GM23338 (cell line): Measurements from ENCODE around the gene AAR2. TPM values are rescaled to one million over a fixed set of nuclear protein-coding genes. Genes with fewer than 3 reads are reported as not detected.

Source experiments
- ATAC-seq: fragments of 200-7000 bp; cut with Tn5 transposase; 3 replicates; pipeline ENCODE4 v1.9.1; 2020
- DNase-seq: peaks from one replicate; pipeline ENCODE4 v3.0.0-alpha.2; 2015; ENCODE audit warnings: low spot score
- H2AFZ ChIP-seq: fragments of 200-600 bp; sonication (generic); 2 replicates; pipeline ENCODE4 v1.8.0; 2016; ENCODE audit warnings: antibody characterized with exemption, mild to moderate bottlenecking, moderate library complexity
- H3F3A ChIP-seq: fragments of 200-600 bp; sonication (generic); replicated peaks from 2 replicates; pipeline ENCODE4 v1.8.0; 2017; ENCODE audit warnings: antibody characterized with exemption, mixed run types, low read depth
- H3K27ac ChIP-seq: fragments of 200-600 bp; sonication (generic); 2 replicates; pipeline ENCODE4 v1.6.1; 2016; ENCODE audit warnings: low read depth
- H3K27me3 ChIP-seq: fragments of 200-600 bp; sonication (generic); 2 replicates; pipeline ENCODE4 v1.8.0; 2016; ENCODE audit warnings: mild to moderate bottlenecking, mixed run types, moderate library complexity; ENCODE audit not compliant: insufficient read depth
- H3K36me3 ChIP-seq: fragments of 200-600 bp; sonication (generic); 2 replicates; pipeline ENCODE4 v1.8.0; 2016; ENCODE audit warnings: mild to moderate bottlenecking; ENCODE audit not compliant: insufficient read depth
- H3K4me1 ChIP-seq: fragments of 200-600 bp; sonication (generic); 2 replicates; pipeline ENCODE4 v1.8.0; 2016; ENCODE audit warnings: mild to moderate bottlenecking, moderate library complexity; ENCODE audit not compliant: insufficient read depth
- H3K4me2 ChIP-seq: fragments of 200-600 bp; sonication (generic); 2 replicates; pipeline ENCODE4 v1.7.1; 2017; ENCODE audit warnings: mixed run types
- H3K4me3 ChIP-seq: fragments of 200-600 bp; sonication (generic); 2 replicates; pipeline ENCODE4 v1.6.1; 2016; ENCODE audit warnings: mixed run types
- H3K79me2 ChIP-seq: fragments of 200-600 bp; sonication (generic); replicated peaks from 2 replicates; pipeline ENCODE4 v1.8.0; 2017; ENCODE audit warnings: mild to moderate bottlenecking; ENCODE audit not compliant: insufficient read depth
- H3K9me2 ChIP-seq: fragments of 200-600 bp; sonication (generic); 2 replicates; pipeline ENCODE4 v1.8.0; 2017; ENCODE audit not compliant: insufficient read depth
- H4K20me1 ChIP-seq: fragments of 200-600 bp; sonication (generic); replicated peaks from 2 replicates; pipeline ENCODE4 v1.8.0; 2017; ENCODE audit warnings: mild to moderate bottlenecking; ENCODE audit not compliant: insufficient read depth
- H3K27ac Mint-ChIP-seq: 2 replicates; pipeline ENCODE4 v1.8.0; 2020; ENCODE audit warnings: inconsistent platforms, mild to moderate bottlenecking, moderate library complexity, mixed read lengths
- H3K27me3 Mint-ChIP-seq: 3 replicates; pipeline ENCODE4 v1.8.0; 2022; ENCODE audit warnings: low read depth, mild to moderate bottlenecking, moderate library complexity, mixed read lengths, inconsistent platforms; ENCODE audit not compliant: insufficient read depth, poor library complexity
- H3K36me3 Mint-ChIP-seq: 3 replicates; pipeline ENCODE4 v1.8.0; 2021; ENCODE audit warnings: low read depth, mild to moderate bottlenecking, inconsistent platforms, moderate library complexity, mixed read lengths
- H3K4me1 Mint-ChIP-seq: 3 replicates; pipeline ENCODE4 v1.8.0; 2020; ENCODE audit warnings: mild to moderate bottlenecking, inconsistent platforms, mixed read lengths
- H3K4me3 Mint-ChIP-seq: 3 replicates; pipeline ENCODE4 v1.8.0; 2021; ENCODE audit warnings: moderate library complexity, mild to moderate bottlenecking, inconsistent platforms, mixed read lengths
- H3K9me3 Mint-ChIP-seq: 3 replicates; pipeline ENCODE4 v1.8.0; 2020; ENCODE audit warnings: moderate library complexity, mild to moderate bottlenecking, inconsistent platforms, mixed read lengths
- CREB1 ChIP-seq: fragments of 250-450 bp; sonication (Bioruptor Pico); IDR thresholded peaks from 2 replicates; pipeline ENCODE4 v1.5.0; 2020; ENCODE audit warnings: low read depth, mild to moderate bottlenecking, moderate library complexity
- EZH2 ChIP-seq: fragments of 200-600 bp; sonication (generic); IDR thresholded peaks from one replicate; pipeline ENCODE4 v1.8.0; 2017; ENCODE audit warnings: antibody characterized with exemption, mild to moderate bottlenecking, low read depth; ENCODE audit not compliant: unreplicated experiment
- JUNB ChIP-seq: IDR thresholded peaks from one replicate; pipeline ENCODE4 v1.6.1; 2016; ENCODE audit warnings: antibody characterized with exemption; ENCODE audit not compliant: unreplicated experiment
- NANOG ChIP-seq: IDR thresholded peaks from 2 replicates; pipeline ENCODE4 v1.6.1; 2016; ENCODE audit warnings: antibody characterized with exemption, borderline replicate concordance
- STAT1 ChIP-seq: IDR thresholded peaks from one replicate; pipeline ENCODE4 v1.6.1; 2016; ENCODE audit warnings: antibody characterized with exemption; ENCODE audit not compliant: unreplicated experiment
- ZNF114 ChIP-seq: fragments of 250-450 bp; sonication (Bioruptor Pico); IDR thresholded peaks from 2 replicates; pipeline ENCODE4 v1.5.0; 2020; ENCODE audit warnings: mild to moderate bottlenecking, moderate library complexity
- polyA plus RNA-seq: library from polyadenylated mRNA; unstranded; fragments of >200 nt; fragmentation: Nextera tagmentation; extraction: Ambion mirVana; gene quantifications from 2 replicates; pipeline ENCODE4 v1.2.1, GENCODE V29; 2016
- total RNA-seq: library from RNA; depleted of rRNA; stranded (reverse); fragments of >200 nt; shearing (Covaris generic); gene quantifications from 2 replicates; pipeline ENCODE4 v1.2.3, GENCODE V29; 2014
- TF ChIP-seq, protein P1 (sequence below), 2 experiments: fragments of 200-600 bp in 1 of 2; sonication (generic) in 1 of 2; conservative IDR thresholded peaks; 2 replicates each; pipeline versions ENCODE4 v1.5.1 to v1.6.1; 2016 to 2017; ENCODE audit warnings: antibody characterized with exemption in 2 of 2, low read depth in 2 of 2, mild to moderate bottlenecking in 2 of 2, moderate library complexity in 1 of 2
- TF ChIP-seq, protein P2 (sequence below): IDR thresholded peaks from 2 replicates; pipeline ENCODE4 v1.6.1; 2016; ENCODE audit warnings: antibody characterized with exemption

Gene AAR2
- total and polyA plus RNA-seq, 2 experiments from 2014 or later: 15.8 to 32.6 TPM

GRCh38 chr20:36199345-36200257 is 36.7 kb upstream of the AAR2 start:
- Mint-ChIP-seq H3K4me1 (peaks cover 6% of the 10 kb centered on the region), H3K36me3 (no peaks in the 10 kb centered on the region; the same call in 2 of the 3 replicates), H3K27me3 (peaks cover 9% of the 10 kb centered on the region), H3K9me3 (no peaks in the 10 kb centered on the region; the same call in 2 of the 3 replicates), H3K27ac (no peak overlapping the region), H3K4me3 (no peak overlapping the region)
- ATAC-seq (peak; percentile 87), DNase-seq (peak; percentile 89)
- H3K4me1 ChIP-seq: no peaks in the 10 kb centered on the region
- no peak for TF ChIP-seq NANOG
- TF ChIP-seq CREB1 (CRISPR knock-in tag): no peak
- TF ChIP-seq ZNF114 (CRISPR knock-in tag): no peak
- no peak for TF ChIP-seq STAT1
- no peak for TF ChIP-seq JUNB
- TF ChIP-seq EZH2: no peak
- TF ChIP-seq, protein P1, sequence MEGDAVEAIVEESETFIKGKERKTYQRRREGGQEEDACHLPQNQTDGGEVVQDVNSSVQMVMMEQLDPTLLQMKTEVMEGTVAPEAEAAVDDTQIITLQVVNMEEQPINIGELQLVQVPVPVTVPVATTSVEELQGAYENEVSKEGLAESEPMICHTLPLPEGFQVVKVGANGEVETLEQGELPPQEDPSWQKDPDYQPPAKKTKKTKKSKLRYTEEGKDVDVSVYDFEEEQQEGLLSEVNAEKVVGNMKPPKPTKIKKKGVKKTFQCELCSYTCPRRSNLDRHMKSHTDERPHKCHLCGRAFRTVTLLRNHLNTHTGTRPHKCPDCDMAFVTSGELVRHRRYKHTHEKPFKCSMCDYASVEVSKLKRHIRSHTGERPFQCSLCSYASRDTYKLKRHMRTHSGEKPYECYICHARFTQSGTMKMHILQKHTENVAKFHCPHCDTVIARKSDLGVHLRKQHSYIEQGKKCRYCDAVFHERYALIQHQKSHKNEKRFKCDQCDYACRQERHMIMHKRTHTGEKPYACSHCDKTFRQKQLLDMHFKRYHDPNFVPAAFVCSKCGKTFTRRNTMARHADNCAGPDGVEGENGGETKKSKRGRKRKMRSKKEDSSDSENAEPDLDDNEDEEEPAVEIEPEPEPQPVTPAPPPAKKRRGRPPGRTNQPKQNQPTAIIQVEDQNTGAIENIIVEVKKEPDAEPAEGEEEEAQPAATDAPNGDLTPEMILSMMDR (conservative IDR thresholded peaks at IDR 0.05; ENCODE audit: low read depth in 2 of 2): peak; percentile 73 to 95
- TF ChIP-seq, protein P2, sequence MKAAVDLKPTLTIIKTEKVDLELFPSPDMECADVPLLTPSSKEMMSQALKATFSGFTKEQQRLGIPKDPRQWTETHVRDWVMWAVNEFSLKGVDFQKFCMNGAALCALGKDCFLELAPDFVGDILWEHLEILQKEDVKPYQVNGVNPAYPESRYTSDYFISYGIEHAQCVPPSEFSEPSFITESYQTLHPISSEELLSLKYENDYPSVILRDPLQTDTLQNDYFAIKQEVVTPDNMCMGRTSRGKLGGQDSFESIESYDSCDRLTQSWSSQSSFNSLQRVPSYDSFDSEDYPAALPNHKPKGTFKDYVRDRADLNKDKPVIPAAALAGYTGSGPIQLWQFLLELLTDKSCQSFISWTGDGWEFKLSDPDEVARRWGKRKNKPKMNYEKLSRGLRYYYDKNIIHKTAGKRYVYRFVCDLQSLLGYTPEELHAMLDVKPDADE: no peak
- H3K27ac ChIP-seq: no peak overlapping the region
- no peaks in the 10 kb centered on the region for H3K79me2 ChIP-seq
- no peaks in the 10 kb centered on the region for H3K36me3 ChIP-seq
- H3K27me3 ChIP-seq: no peaks in the 10 kb centered on the region
- H4K20me1 ChIP-seq: no peaks in the 10 kb centered on the region
- H3K9me2 ChIP-seq: no peaks in the 10 kb centered on the region
- no peak overlapping the region for H2AFZ ChIP-seq
- no peaks in the 10 kb centered on the region for H3F3A ChIP-seq
- H3K4me3 ChIP-seq: no peak overlapping the region
- no peak overlapping the region for H3K4me2 ChIP-seq

- Histone ChIP-seq H3K4me2 (no peak overlapping the region), H3K4me1 (no peaks in the 10 kb centered on the region), H3K9me2 (no peaks in the 10 kb centered on the region), H3K27ac (no peak overlapping the region), H3K27me3 (no peaks in the 10 kb centered on the region), H3K36me3 (no peaks in the 10 kb centered on the region), H4K20me1 (no peaks in the 10 kb centered on the region), H3F3A (no peaks in the 10 kb centered on the region), H3K79me2 (no peaks in the 10 kb centered on the region), H2AFZ (no peak overlapping the region), H3K4me3 (no peak overlapping the region)
- no peaks in the 10 kb centered on the region; the same call in 2 of the 3 replicates for H3K9me3 Mint-ChIP-seq
- TF ChIP-seq NANOG: no peak
- TF ChIP-seq EZH2: no peak
- TF ChIP-seq, protein P2: no peak
- no peak for TF ChIP-seq STAT1
- TF ChIP-seq JUNB: no peak
- H3K4me1 Mint-ChIP-seq: peaks cover 6% of the 10 kb centered on the region
- H3K4me3 Mint-ChIP-seq: no peak overlapping the region
- ATAC-seq (no peak), DNase-seq (no peak)
- H3K27me3 Mint-ChIP-seq: peaks cover 9% of the 10 kb centered on the region
- no peak overlapping the region for H3K27ac Mint-ChIP-seq
- no peaks in the 10 kb centered on the region; the same call in 2 of the 3 replicates for H3K36me3 Mint-ChIP-seq
Measured at GRCh38 chr20:36200451-36200850, 35.8 kb upstream of the AAR2 start.
